ENCODE measurements around the gene HNRNPDL.
A peak's percentile ranks its signal among the peaks of the same experiment; 100 is the strongest.
"Not testable (repeated sequence)": the region's sequence is repeated elsewhere in the genome, so short reads cannot be mapped to it uniquely, and the experiment has no call there.

Gene HNRNPDL

GRCh38 chr4:82397527-82397926 lies 32.7 kb downstream of the HNRNPDL start:
- DNase-seq, result no peak

GRCh38 chr4:82394896-82395295 lies 35.4 kb downstream of the HNRNPDL start:
- DNase-seq, result no peak

GRCh38 chr4:82390061-82390460 lies 40.2 kb downstream of the HNRNPDL start:
- DNase-seq, result not testable (repeated sequence)

- no peak for DNase-seq
Observed at GRCh38 chr4:82388405-82388804, 41.9 kb downstream of the HNRNPDL start.

GRCh38 chr4:82386312-82386711 lies 44.0 kb downstream of the HNRNPDL start:
- DNase-seq, result not testable (repeated sequence)

- no peak for DNase-seq
Observed at GRCh38 chr4:82382751-82383150, 47.5 kb downstream of the HNRNPDL start.

- DNase-seq, result no peak
Observed at GRCh38 chr4:82381661-82382296, 48.5 kb downstream of the HNRNPDL start.

- DNase-seq, result no peak
Observed at GRCh38 chr4:82381235-82381634, 49.0 kb downstream of the HNRNPDL start.

- DNase-seq, result no peak
Observed at GRCh38 chr4:82380831-82381230, 49.4 kb downstream of the HNRNPDL start.

- no peak for DNase-seq
Observed at GRCh38 chr4:82380344-82380743, 49.9 kb downstream of the HNRNPDL start.

GRCh38 chr4:82376109-82376508 lies 54.2 kb downstream of the HNRNPDL start:
- no peak for DNase-seq

- peak; percentile 97 for DNase-seq
Observed at GRCh38 chr4:82373816-82374625, 56.2 kb downstream of the HNRNPDL start, which contains the start of gene HNRNPD. Gene HNRNPD, minus strand, starts transcription at chr4:82373991. Its CDS starts 313 bp downstream, at chr4:82373678.

GRCh38 chr4:82373486-82373815 lies 56.8 kb downstream of the HNRNPDL start:
- DNase-seq, result peak; percentile 97
